ENCODE measurements around the gene TNPO2. TPM values are rescaled to one million over a fixed set of nuclear protein-coding genes. Genes with fewer than 3 reads are reported as not detected.

Gene TNPO2
- total and polyA plus RNA-seq, 2 of the 13 experiments (the other 11 are each of a cell fraction or from before 2014, with no cell fraction given): 31.7 to 61.0 TPM

- TF ChIP-seq ZNF556 (CRISPR knock-in tag; IDR thresholded peaks at IDR 0.05; ENCODE audit: borderline replicate concordance): 0 out of 2 replicates have a peak, but pooled peaks have one; percentile 34
- TF ChIP-seq RBM22 (optimal IDR thresholded peaks at IDR 0.05; ENCODE audit: low read length): peak; percentile 58
- TF ChIP-seq ZNF687 (CRISPR knock-in tag; IDR thresholded peaks at IDR 0.05): peak; percentile 38; the same call in 1 of the 2 replicates
- TF ChIP-seq POLR2A (IDR thresholded peaks at IDR 0.05; ENCODE audit: insufficient read depth in 1 of 2, low read depth in 2 of 2, low read length in 2 of 2): peak in 1 of 2 experiments; percentile 9; a peak in 1 of 4 replicates
- TF ChIP-seq SMC3 (IDR thresholded peaks at IDR 0.05; ENCODE audit: low read length): peak; percentile 59
- TF ChIP-seq ELF3 (CRISPR knock-in tag; IDR thresholded peaks at IDR 0.05): no peak
- no peak for TF ChIP-seq ZBED4 (CRISPR knock-in tag; IDR thresholded peaks at IDR 0.05; ENCODE audit: borderline replicate concordance)
- TF ChIP-seq ZNF326 (CRISPR knock-in tag; IDR thresholded peaks at IDR 0.05; ENCODE audit: borderline replicate concordance): no peak
- TF ChIP-seq U2AF1 (optimal IDR thresholded peaks at IDR 0.05; ENCODE audit: low read depth, low read length): no peak
- TF ChIP-seq, protein P1, sequence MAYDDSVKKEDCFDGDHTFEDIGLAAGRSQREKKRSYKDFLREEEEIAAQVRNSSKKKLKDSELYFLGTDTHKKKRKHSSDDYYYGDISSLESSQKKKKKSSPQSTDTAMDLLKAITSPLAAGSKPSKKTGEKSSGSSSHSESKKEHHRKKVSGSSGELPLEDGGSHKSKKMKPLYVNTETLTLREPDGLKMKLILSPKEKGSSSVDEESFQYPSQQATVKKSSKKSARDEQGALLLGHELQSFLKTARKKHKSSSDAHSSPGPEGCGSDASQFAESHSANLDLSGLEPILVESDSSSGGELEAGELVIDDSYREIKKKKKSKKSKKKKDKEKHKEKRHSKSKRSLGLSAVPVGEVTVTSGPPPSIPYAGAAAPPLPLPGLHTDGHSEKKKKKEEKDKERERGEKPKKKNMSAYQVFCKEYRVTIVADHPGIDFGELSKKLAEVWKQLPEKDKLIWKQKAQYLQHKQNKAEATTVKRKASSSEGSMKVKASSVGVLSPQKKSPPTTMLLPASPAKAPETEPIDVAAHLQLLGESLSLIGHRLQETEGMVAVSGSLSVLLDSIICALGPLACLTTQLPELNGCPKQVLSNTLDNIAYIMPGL (CRISPR knock-in tag; IDR thresholded peaks at IDR 0.05; ENCODE audit: borderline replicate concordance in 1 of 2, low read depth in 1 of 2): peak in 1 of 2 experiments; percentile 45; a peak in 1 of 4 replicates
- TF ChIP-seq STAG1 (CRISPR knock-in tag; IDR thresholded peaks at IDR 0.05): peak; percentile 47
- peak; percentile 61; the same call in 1 of the 2 replicates for TF ChIP-seq RAD21 (CRISPR knock-in tag; IDR thresholded peaks at IDR 0.05)
- TF ChIP-seq, protein P2, sequence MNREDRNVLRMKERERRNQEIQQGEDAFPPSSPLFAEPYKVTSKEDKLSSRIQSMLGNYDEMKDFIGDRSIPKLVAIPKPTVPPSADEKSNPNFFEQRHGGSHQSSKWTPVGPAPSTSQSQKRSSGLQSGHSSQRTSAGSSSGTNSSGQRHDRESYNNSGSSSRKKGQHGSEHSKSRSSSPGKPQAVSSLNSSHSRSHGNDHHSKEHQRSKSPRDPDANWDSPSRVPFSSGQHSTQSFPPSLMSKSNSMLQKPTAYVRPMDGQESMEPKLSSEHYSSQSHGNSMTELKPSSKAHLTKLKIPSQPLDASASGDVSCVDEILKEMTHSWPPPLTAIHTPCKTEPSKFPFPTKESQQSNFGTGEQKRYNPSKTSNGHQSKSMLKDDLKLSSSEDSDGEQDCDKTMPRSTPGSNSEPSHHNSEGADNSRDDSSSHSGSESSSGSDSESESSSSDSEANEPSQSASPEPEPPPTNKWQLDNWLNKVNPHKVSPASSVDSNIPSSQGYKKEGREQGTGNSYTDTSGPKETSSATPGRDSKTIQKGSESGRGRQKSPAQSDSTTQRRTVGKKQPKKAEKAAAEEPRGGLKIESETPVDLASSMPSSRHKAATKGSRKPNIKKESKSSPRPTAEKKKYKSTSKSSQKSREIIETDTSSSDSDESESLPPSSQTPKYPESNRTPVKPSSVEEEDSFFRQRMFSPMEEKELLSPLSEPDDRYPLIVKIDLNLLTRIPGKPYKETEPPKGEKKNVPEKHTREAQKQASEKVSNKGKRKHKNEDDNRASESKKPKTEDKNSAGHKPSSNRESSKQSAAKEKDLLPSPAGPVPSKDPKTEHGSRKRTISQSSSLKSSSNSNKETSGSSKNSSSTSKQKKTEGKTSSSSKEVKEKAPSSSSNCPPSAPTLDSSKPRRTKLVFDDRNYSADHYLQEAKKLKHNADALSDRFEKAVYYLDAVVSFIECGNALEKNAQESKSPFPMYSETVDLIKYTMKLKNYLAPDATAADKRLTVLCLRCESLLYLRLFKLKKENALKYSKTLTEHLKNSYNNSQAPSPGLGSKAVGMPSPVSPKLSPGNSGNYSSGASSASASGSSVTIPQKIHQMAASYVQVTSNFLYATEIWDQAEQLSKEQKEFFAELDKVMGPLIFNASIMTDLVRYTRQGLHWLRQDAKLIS (CRISPR knock-in tag; IDR thresholded peaks at IDR 0.05): no peak
These were observed 47.3 kb downstream of the TNPO2 start (continued) for GRCh38 chr19:12676384-12676792.
